OCI-M2 (cell line): ENCODE data around the gene MORF4L1.

Experiments
- DNase-seq: peaks from one replicate; lab custom pipeline; 2025; ENCODE audit not compliant: unreplicated experiment; lab: John Stamatoyannopoulos, UW

Gene MORF4L1

GRCh38 chr15:78943692-78944091 is 71.0 kb downstream of the MORF4L1 start:
- no peak for DNase-seq

- no peak for DNase-seq
Observed at GRCh38 chr15:78944202-78944625, 71.5 kb downstream of the MORF4L1 start.

GRCh38 chr15:78944669-78945407 is 72.1 kb downstream of the MORF4L1 start, which contains the start of gene CTSH:
CTSH (minus strand) TSS chr15:78945046; CDS start chr15:78944981, 65 bp downstream.
- DNase-seq = no peak

GRCh38 chr15:78946493-78946892 is 73.8 kb downstream of the MORF4L1 start:
- no peak for DNase-seq

GRCh38 chr15:78947506-78947905 is 74.8 kb downstream of the MORF4L1 start:
- DNase-seq = no peak
